ENCODE measurements around the gene RFLNA.

The RFLNA gene

GRCh38 chr12:124321556-124322270 is 26.8 kb downstream of the RFLNA start:
- peak; percentile 29 for DNase-seq

GRCh38 chr12:124322271-124322998 is 27.5 kb downstream of the RFLNA start:
- peak; percentile 15 for DNase-seq

- DNase-seq = peak; percentile 37
These were observed 28.1 kb downstream of the RFLNA start for GRCh38 chr12:124322999-124323328.

GRCh38 chr12:124323771-124324530 is 29.1 kb downstream of the RFLNA start:
- DNase-seq = peak; percentile 27

GRCh38 chr12:124324803-124325705 is 30.2 kb downstream of the RFLNA start:
- DNase-seq = no peak

GRCh38 chr12:124326104-124326503 is 31.2 kb downstream of the RFLNA start:
- no peak for DNase-seq

GRCh38 chr12:124326871-124327270 is 32.0 kb downstream of the RFLNA start:
- no peak for DNase-seq

- no peak for DNase-seq
These were observed 32.6 kb downstream of the RFLNA start for GRCh38 chr12:124327362-124328043.

GRCh38 chr12:124328116-124328515 is 33.2 kb downstream of the RFLNA start:
- no peak for DNase-seq

- no peak for DNase-seq
These were observed 33.7 kb downstream of the RFLNA start for GRCh38 chr12:124328636-124329035.

GRCh38 chr12:124332058-124332672 is 37.3 kb downstream of the RFLNA start:
- DNase-seq = no peak

GRCh38 chr12:124332900-124333299 is 38.0 kb downstream of the RFLNA start:
- no peak for DNase-seq

- no peak for DNase-seq
These were observed 38.8 kb downstream of the RFLNA start for GRCh38 chr12:124333724-124334123.

GRCh38 chr12:124334266-124334665 is 39.4 kb downstream of the RFLNA start:
- no peak for DNase-seq

GRCh38 chr12:124334976-124335375 is 40.1 kb downstream of the RFLNA start:
- no peak for DNase-seq

- no peak for DNase-seq
These were observed 40.7 kb downstream of the RFLNA start for GRCh38 chr12:124335426-124336183.

- DNase-seq = no peak
These were observed 41.2 kb downstream of the RFLNA start for GRCh38 chr12:124336184-124336437.

- no peak for DNase-seq
These were observed 42.0 kb downstream of the RFLNA start for GRCh38 chr12:124336742-124337520.

GRCh38 chr12:124337622-124338021 is 42.7 kb downstream of the RFLNA start:
- DNase-seq = no peak

- DNase-seq = no peak
These were observed 43.6 kb downstream of the RFLNA start for GRCh38 chr12:124338448-124338847.

Data from fibroblast of skin of right quadriceps (primary cell).